ENCODE results near the gene ROCK2.
"Not testable (repeated sequence)": the region's sequence is repeated elsewhere in the genome, so short reads cannot be mapped to it uniquely, and the experiment has no call there.

Gene ROCK2

DNA sequence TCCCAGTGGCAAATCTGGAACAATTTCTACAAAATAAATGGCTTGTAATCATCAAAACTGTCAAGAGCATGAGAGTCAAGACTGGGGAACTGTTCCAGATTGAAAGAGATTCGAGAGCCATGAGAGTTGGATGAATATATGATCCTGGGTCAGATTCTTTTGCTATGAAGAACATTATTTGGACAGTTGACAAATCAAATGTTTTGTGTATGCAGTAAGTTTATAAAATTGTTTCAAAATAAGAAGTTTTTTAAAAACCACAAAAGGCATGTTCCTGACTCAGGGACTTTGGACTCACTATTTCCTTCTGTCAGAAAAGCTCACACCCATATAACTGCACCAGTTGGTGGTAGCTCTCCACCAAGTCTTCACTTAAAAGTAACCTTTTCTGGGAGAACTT is 38.5 kb downstream of the ROCK2 start:
- DNase-seq, result no peak

- DNase-seq, result no peak
Measured at GRCh38 chr2:11305338-11305737, 39.1 kb downstream of the ROCK2 start.

DNA sequence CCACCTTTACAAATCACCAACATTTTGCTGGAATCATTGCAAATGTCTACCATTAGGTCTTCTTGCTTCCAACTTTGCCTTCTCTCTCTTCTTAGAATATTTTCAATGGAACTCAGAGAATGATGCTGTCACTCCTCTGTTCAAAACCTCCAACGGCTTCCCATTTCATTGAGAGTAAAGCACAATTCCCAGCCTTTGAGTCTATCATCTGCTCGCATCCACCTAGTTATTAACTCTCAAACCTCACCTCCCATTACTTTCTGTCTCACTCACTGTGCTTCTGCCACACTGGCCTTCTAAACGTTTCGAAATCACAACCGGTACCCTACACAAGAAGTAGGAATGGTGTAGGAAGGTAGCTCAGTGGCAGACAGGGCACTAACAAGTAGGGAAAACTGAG is 40.0 kb downstream of the ROCK2 start:
- no peak for DNase-seq

GRCh38 chr2:11303290-11304013 is 41.0 kb downstream of the ROCK2 start:
- no peak for DNase-seq

DNA sequence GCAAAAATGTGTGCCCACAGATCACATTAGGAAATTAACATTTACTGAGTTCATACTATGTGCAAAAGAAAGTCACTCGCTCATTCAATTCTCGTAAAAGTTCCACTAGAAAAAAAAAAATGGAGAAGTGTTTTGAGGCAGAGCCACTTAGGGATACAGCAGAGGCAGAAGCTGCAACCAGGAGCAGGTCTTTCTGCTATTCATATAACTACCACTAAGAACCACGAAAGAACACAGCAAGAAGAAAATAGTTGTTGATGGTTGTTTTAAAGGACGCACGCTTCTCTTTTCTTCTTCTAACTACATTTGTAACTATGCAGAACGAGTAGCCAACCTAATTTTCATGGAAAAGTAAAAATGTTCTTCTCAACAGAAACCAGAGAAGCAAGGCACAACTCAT is 45.0 kb downstream of the ROCK2 start:
- DNase-seq, result no peak

- no peak for DNase-seq
Measured at GRCh38 chr2:11298592-11298991, 45.8 kb downstream of the ROCK2 start.

- no peak for DNase-seq
Measured at GRCh38 chr2:11296401-11296800, 48.0 kb downstream of the ROCK2 start.

DNA sequence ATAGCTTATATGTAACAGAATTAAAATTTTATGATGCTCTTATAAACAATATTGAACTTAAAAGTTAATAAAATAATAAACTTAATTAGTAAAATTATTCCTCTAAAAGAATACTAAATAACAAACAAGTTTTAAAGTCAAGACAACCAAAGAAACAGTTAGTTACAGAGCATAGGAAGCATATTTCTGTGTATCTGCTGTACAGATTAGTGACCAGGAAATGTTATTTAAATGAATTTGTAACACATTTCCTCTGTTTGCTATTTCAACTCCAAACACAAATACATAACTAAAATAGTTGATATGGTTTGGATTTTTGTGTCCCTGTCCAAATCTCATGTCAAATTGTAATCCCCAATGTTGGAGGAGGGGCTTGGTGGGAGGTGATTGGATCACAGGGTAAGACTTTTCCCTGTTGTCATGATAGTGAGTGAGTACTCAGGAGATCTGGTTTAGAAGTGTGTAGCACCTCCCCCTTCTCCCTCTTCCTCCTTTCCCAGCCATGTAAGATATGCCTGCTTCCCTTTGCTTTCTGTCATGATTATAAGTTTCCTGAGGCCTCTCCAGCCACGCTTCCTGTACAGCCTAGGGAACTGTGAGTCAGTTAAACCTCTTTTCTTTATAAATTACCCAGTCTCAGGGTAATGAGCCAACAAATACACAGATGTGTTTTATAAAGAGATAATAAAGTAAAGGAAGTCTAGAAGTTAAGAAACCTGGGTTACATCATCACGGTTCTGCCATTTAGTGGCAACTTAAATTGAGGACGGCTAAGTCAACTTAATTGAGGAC is 51.8 kb downstream of the ROCK2 start:
- DNase-seq, result no peak

GRCh38 chr2:11290713-11291112 is 53.7 kb downstream of the ROCK2 start:
- DNase-seq, result no peak

- DNase-seq, result no peak
Measured at GRCh38 chr2:11290211-11290610, 54.2 kb downstream of the ROCK2 start.

- DNase-seq, result no peak
Measured at GRCh38 chr2:11288431-11288830, 56.0 kb downstream of the ROCK2 start.

- no peak for DNase-seq
Measured at GRCh38 chr2:11286749-11287148, 57.7 kb downstream of the ROCK2 start.

GRCh38 chr2:11286323-11286722 is 58.1 kb downstream of the ROCK2 start:
- DNase-seq, result no peak

DNA sequence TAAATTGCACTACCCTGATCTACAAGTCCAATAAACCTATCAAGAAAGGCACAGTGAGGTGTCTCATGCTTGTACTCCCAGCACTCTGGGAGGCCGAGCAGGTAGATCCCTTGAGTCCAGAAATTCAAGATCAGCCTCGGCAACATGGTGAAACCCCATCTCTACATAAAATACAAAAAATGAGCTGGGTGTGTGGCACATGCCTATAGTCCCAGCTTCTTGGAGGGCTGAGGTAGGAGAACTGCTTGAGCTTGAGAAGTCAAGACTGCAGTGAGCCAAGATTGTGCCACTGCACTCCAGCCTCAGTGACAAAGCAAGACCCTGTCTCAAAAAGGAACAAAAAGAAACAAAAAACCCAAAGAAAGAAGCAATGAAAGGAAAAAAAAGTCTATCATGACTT is 58.9 kb downstream of the ROCK2 start:
- DNase-seq, result no peak

DNA sequence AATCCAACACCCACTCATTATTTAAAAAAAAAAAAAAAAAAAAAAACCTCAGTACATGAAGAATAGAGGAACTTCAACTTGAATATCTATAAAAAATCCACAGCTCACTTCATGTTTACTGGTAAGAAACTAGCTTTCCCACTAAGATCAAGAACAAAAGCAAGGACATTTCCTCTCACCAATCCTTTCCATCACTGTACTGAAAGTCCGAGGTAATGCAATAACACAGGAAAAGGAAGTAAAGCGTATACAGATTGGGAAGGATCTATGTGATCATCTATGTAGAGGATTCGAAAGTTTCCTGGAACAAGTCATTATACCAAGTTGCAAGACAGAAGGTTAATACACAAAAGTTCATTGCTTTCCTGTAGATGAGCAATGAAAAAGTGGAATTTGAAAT is 63.2 kb downstream of the ROCK2 start:
- no peak for DNase-seq

GRCh38 chr2:11280713-11281112 is 63.7 kb downstream of the ROCK2 start:
- no peak for DNase-seq

- no peak for DNase-seq
Measured at GRCh38 chr2:11279398-11279797, 65.0 kb downstream of the ROCK2 start.

DNA sequence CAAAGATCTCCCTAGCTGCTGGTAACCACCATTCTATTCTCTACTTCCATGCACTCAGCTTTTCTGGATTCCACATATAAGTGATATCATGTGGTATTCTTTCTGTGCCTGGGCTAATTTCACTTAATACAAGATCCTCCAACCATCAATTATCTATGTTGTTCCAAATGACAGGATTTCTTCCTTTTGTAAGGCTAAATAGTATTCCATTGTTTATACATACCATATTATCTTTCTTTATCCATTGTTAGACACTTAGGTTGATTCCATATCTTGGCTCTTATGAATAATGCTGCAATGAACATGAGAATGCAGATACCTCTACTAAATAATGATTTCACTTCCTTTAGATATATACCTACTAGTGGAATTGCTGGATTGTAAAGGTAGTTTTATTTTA is 66.2 kb downstream of the ROCK2 start:
- DNase-seq, result no peak

- no peak for DNase-seq
Measured at GRCh38 chr2:11275910-11276309, 68.5 kb downstream of the ROCK2 start.

DNA sequence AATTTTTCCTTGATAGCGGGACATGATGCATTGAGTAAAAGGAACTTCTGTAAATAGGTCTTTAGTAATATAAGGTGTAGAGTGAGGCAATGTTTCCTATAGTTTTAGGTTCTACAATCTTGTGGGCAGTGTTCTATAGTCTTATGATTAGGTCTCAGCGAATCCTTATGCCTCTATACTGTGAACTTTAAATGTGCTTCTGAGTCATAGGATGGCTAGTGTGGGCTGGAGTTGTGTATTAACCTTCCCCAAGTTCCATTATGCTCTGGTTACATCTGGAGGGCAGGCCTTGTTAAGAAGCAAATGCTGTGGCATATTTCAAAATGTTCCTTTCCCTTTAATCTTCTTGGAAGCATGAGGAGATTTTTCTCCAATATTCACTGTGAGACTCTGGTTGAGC is 73.5 kb downstream of the ROCK2 start:
- no peak for DNase-seq

DNA sequence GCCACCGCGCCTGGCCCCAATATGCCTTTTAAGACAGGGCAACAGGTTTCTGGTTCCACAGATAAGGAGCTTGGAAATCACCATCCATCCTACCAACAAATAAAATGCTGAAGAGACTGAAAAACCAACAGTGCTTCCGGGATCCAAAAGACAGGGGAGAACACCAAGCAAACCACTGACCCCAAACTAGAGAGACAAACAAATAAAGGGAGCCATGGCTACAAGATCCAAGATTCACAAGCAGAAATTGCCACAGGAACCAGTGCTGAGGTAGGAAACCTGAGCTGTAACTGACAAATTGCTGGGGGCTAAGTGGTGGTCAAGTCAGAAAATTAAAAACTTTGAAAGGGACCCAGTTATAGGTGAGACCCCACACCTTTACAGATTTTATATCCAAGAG is 76.5 kb downstream of the ROCK2 start:
- DNase-seq, result no peak

GRCh38 chr2:11264818-11265217 is 79.6 kb downstream of the ROCK2 start:
- no peak for DNase-seq

DNA sequence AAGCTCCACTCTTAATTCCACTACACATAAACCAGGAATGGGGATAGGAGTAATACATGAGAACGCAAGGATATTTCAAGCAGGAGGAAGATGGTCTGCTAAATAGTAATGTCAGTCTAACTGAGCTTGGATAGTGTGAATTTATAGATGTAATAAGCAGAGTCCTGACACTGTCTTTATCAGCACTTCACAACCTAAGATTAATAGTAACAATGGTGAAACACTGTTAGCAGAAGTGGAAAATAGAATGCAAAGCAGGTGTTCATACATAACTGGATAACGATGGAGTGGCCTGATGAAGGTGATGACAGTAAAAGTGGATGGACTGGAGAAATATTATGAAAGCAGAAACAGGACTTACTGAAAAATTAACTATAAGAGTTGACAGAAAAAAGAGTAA is 80.4 kb downstream of the ROCK2 start:
- no peak for DNase-seq

DNA sequence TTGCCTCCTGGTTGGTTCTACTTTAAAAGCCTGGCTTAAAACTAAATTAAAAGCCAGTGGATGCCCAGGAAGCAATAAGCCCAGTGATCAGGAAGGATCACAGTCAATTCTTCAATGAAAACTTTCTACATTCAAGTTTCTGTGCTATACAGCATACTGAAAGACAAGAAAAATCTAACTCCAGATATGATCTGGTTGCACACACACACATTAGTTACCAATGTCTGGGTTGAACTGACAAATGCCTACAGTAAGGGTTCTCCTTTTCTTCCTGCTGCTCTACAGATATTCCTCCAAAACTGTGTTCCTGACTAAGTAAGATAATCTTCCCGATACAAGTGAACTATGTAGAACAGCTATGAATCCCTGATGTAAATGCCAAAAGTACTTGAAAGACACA is 81.3 kb downstream of the ROCK2 start:
- no peak for DNase-seq

DNA sequence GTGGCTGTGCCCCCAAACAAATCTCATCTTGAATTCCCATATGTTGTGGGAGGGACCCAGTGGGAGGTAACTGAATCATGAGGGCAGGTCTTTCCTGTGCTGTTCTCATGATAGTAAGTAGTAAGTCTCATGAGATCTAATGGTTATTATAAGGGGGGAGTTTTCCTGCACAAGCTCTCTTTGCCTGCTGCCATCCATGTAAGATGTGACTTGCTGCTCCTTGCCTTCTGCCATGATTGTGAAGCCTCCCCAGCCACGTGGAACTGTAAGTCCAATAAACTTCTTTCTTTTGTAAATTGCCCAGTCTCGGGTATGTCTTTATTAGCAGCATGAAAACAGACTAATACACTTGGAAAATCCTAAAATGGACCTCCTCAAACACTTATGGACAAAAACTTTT is 82.0 kb downstream of the ROCK2 start:
- not testable (repeated sequence) for DNase-seq
